SKM-1 (cell line): ENCODE data around the gene CCNT1.
"Not testable (repeated sequence)": the region's sequence is repeated elsewhere in the genome, so short reads cannot be mapped to it uniquely, and the experiment has no call there.

ENCODE experiments used
- DNase-seq: peaks from one replicate; lab custom pipeline; 2025; ENCODE audit not compliant: unreplicated experiment; lab: John Stamatoyannopoulos, UW

Gene CCNT1

DNA sequence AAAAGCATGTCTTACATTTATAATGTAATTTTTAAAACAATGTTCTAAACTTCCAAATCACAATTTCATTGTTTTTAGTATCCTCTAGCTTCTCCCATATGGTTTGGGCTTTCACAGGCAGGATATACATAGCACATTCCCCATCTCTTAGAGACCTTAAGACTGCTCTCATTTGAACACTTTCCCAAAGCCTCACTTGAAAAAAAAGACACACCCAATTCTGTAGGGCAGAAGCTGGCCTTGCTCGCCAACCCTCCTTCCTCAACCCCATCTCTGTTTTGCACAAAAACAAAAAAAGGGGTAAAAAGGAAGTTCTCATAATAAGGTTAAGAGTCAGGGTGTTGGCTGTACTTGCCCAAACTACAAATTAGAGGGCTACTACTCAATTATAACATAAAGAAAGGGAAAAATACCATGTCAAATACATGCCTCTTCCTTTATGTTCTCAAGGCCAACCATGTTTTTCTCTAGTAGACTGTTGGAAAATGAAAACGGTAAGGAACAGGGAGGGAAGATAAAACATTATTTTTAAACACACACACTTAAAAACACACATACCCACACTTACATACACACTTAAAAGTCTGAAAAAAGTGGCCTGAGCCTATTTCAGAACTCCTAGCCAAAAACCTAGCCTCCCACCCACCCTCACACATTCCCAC, 24.6 kb downstream of the CCNT1 start:
- no peak for DNase-seq

DNA sequence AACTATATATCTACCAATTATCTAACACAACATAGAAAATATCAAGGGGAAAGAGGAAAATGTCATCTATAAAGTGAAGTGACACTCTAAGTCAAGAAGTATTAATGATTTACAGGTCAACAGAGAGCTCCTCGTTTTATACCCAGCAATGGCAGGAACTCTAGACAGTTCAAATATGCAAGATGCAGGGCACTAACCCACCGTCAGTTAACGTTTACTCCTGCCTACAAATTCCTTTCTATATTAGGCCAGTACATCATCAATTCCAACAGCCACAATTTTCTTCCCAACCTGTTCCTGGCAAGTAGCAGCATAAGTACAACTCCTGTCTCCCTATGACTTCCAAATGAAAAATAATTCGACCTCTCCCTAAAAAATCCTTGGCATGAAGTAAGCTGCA, 25.5 kb downstream of the CCNT1 start:
- no peak for DNase-seq

DNA sequence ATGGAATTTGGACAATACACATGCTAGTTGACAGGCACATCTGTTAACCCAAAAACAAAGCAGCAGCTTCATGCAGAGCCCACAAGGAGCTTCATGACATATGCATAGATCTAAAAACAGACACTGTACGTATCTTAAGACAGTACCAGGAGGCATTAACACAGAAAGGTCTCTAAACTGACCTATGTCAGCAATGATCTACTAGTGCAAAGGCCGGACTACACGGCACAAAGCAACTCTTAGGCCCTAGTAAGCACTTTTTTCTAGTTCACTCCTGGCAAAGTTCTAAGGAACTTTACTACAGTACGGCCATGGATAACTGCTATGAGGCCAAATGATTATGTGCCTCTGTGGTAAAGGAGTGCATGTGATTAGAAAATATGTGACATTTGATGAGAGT, 26.1 kb downstream of the CCNT1 start:
- DNase-seq = no peak

DNA sequence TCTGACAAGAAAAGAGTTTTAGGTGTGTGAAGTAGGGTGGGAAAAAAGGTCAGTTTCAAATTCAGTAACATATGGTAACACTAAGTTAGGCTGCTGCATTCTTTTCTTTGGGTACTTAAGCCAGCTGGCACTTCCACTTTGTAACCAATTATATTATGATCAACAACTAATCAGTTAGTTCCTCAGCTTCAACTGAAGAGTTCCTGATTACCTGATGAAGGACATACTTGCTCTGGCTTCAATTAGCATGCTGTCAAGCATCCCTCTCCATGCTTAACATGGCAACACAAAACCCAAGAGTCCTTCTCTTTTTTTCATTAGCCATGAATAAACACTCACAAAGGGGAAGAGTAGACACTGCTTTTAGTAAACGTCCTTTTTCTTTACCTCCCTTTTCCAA, 27.7 kb downstream of the CCNT1 start:
- DNase-seq = no peak

DNA sequence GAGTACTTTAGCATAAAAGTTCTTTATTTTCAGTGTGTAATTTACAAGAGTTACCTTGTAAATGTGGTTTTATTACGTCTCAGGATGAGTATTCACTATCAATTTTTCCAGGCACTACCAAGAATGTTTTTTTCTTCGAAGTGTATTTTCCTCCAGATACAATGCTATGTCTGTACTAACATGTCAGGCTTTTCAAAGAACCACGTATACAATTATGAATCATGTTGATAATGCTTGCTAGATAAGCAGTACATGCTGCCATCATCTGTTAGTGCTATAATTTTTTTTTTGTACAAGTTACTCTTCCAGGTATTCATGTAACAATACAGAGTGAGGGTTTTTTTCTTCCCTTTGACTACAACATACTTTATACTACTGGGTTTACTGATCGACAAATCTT, 28.9 kb downstream of the CCNT1 start:
- no peak for DNase-seq

DNA sequence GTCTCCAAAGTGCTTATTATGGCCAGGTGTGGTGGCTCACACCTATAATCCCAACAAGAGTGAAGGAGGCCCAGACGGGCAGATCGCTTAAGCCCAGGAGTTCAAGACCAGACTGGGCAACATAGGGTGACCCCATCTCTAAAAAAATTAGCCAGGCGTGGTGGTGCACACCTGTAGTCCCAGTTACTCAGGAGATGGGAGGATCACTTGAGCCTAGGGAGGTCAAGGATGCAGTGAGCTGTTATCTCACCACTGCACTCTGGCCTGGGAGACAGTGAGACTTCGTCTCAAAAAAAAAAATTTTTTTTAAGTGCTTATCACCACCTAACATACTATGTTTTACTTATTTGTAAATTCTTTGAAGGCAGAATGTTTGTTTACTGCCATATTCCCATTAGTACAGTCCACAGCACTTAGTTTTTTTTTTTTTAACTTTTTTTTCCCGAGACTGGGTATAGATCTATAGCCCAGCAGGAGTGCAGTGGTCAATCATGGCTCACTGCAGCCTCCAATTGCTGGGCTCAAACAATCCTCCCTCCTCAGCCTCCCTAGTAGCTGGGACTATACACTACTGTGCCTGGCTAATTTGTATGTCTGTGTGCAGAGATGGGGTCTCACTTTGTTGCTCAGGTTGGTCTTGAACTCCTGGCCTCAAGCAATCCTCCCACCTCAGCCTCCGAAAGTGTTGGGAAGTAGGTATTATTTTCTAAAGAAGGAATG, 29.7 kb downstream of the CCNT1 start:
- DNase-seq = no peak

DNA sequence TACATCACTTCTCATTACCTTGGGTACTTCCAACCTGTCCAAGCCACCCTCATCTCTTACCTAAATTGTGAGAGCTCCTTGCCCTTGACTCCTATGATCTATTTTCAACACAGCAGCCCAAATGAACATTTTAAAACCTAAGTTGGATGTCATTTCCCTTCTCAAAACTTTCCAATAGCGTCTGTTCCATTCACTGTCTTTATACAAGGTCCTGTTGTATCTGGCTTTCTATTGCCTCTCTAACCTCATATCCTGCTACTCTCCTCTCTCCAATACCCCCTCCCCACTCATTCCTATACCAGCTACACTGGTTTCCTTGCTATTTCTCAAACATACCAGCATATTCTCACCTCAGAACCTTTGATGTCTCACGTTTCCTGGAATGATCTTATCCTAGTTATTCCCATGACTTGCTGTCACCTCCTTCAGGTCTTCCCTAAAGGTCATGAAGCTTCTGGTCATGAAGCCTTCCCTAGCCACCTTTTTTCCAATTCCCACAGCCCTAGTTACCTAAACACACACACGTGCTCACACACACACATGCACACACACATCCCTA, 30.4 kb downstream of the CCNT1 start:
- no peak for DNase-seq

DNA sequence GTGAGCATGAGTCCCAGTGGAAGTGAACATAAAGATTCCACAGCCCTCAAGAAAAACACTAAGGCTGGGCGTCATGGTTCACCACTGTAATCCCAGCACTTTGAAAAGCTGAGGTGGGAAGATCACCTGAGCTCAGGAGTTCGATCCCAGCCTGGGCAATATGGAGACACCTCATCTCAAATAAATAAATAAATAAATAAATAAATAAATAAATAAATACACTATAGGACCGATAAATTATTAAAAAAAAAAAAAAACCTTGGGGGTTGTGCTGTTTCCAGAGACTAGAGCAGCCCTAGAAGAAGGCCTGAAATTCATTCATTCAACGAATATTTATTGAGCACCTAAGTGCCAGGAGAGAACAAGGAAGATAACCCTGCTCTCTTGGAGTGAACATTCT, 33.0 kb downstream of the CCNT1 start:
- no peak for DNase-seq

DNA sequence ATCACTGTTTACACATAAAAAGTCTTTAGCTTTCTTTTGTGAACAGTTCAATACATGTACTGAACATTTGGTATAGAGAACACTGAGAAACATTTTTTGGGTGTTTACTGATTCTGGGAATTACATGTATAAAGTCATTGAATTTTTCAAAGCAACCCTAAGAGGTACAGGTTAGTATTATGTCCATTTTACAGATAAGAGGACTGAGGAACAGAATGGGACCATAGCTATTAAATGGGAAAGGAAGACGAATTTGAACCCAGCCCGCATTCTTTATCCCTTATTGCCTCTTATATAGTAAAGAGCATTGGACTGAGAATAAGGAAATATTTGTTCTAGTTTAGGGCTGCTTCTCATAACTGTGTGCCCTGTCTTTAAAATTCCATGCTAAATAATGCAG, 33.6 kb downstream of the CCNT1 start:
- DNase-seq = no peak

DNA sequence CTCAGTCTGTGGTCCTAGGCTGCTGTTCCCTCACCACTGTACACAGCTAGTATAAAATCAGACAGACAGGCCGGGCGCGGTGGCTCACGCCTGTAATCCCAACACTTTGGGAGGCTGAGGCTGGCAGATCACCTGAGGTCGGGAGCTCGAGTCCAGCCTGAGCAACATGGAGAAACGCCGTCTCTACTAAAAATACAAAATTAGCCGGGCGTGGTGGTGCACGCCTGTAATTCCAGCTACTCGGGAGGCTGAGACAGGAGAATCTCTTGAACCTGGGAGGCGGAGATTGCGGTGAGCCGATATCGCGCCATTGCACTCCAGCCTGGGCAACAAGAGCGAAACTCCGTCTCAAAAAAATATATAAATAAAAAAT, 34.0 kb downstream of the CCNT1 start:
- DNase-seq = not testable (repeated sequence)

DNA sequence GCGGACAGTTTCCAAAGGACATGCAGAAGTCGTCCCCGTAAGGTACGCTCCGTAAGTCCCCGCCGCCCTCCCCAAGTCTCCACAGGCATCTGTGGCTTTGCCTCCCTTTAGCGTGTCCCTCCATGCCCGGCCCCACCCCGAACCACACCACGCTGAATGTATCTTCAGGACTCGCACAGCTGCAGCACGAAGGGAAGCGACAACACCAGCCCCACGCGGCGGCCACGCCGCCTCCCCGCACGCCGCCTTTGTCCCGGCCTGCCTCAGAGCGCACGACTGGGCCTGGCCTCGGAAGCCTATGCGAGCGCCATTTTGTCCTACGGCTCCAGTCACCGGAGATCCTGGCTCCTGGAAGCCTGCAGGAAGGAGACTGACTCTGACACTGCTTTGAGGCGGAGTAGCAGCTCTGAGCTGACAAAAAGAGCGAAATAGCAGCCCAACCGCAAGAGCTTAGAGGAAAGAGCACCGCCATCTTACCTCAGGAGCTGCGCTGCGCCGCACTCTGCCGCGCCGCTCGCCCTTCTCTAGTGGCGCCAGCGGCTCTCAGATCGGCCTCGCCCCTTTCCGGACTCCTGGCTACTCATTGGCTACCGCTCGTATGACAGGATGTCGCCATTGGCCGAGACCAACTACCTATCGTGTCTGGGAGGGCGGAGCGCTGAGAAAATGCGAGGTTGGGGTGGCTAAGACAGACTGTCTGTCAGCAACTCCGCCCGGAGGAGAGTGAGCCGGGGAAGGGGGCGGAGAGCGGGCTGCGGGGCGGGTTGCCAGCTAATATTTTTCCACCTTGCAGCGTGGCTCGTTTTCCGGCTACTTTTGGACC, 34.6 kb downstream of the CCNT1 start, which contains the start of gene KANSL2:
KANSL2 (minus strand) TSS at position 529 of the 823 bp plus-strand sequence. CDS start 606 bp downstream, outside the sequence.
- peak; percentile 71 for DNase-seq

DNA sequence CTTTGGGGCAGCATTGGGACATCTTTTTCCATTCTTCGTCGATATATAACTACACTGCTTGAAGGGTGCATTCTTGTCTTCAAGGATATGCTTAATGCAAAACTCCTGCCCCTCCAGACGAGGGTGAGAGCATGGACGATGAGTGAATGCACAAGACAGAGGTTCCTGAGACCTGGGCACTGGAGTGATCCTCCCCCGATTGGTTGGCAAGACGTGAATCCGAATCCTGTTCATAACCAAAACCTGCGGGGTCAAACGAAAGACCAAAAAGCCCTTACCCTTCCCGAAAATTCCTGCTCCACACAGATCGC, 35.2 kb downstream of the CCNT1 start:
- no peak for DNase-seq

DNA sequence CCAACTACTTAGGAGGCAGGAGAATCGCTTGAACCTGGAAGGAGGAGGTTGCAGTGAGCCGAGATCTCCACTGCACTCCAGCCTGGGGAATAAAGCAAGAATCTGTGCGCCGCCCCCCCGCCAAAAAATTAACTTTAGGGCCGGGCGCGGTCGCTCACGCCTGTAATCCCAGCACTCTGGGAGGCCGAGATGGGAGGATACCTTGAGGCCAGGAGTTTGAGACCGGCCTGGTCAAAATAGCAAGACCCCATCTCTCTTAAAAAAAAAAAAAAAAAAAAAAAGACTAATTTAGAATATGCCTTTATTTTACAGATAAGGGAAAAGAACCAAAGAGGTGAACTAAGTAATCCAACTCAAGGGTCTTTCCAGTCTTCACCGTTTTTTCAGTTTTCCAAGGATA, 35.6 kb downstream of the CCNT1 start:
- no peak for DNase-seq

DNA sequence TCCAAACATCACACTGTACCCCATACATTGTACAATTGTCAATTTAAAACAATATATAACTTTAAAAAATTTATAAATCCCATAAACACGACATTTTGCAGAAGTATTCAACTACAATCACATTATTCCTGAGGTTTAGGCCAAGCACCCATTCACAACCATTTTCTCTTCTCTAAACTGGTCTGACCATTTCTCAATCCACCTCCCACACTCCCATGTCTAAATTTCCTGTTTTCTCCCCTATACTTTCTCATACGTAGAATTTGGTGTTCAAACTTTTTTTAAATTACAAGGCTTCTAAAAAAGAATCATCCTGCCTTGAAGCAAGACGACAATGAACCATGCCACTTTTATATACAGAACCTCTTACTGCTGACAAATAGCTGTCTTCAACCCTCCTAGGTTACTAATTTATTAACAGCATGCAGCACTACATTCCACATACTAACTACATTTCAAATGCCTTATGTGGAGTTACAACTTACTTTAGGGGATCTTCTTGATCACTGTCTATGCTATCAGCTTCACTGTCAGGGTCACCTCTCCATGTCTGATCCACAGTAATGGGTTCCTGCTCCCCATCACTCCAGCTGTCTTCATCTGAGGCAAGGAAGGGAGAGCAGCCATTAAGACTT, 37.8 kb downstream of the CCNT1 start:
- DNase-seq = no peak

DNA sequence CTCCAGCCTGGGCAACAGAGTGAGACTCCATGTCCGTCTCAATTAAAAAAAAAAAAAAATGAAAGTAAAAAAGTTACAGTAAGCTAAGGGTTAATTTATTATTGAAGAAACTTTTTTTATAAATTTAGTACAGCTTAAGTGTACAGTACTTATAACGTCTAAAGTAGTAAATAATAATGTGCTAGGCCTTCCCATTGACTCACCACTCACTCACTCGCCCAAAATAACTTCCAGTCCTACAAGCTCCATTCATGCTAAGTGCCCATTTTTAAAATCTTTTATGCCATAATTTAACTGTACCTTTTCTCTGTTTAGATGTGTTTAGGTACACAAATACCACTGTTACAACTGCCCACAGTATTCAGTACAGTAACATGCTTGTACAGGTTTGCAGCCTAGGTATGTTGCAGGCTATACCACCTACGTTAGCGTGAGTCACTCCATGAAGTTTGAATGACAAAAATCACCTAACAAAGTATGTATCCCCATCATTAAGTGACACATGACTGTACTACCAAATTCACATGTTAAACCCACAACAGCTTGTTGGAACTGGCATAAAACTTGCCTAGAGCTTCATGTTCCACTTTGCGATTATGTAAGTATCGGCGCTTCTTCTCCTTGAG, 45.2 kb downstream of the CCNT1 start:
- no peak for DNase-seq

DNA sequence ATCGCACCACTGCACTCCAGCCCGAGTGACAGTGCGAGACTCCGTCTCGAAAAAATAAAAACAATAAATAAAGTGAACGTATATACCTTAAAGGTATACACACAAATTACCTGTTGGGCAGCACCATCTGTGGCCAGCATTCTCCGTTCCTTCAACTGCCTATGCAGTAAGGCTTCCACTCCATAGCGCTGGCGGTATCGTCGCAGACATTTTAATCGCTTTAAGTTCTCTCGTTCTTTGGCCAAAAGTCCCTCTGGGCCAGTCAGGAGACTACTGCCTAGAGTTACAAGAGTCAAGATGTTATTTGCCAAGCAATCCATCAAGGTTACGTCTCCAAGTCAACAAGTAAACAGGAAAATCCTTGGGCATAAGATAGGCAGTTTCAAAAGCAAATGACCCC, 47.5 kb downstream of the CCNT1 start:
- no peak for DNase-seq

DNA sequence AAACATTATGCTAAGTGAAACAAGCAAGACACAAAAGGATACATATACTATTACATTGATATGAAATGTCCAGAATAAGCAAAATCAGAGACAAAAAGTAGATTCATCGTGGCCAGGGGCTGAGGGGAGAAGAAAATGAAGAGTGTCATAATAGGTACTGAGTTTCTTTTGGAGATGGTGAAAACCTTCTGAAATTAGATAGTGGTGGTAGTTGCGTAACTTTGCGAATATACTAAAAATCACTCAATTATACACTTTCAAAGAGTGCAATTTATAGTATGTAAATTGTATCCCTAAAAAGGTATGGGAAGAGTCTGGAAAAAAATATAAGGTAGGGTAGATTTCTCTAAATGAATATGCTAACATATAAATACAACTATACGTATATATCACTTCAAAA, 56.6 kb downstream of the CCNT1 start:
- no peak for DNase-seq

DNA sequence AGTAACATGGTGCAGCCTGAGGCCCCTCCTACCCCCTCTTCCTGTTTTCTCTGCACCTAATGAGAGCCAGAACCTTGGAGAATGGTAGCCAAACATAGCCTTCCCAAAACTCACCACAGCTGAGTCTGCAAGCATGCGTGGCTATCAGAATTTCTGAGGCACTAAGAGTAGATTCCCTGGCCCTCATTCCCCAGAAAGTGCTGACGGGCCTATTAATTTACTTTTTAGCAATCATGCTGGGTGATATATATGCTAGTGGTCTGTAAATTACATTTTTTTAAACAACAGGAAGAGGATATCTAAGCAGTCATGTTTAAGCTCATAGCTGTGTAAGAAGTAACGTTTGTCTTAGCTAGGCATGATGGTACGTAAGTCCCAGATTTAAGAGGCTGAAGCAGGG, 64.8 kb downstream of the CCNT1 start:
- DNase-seq = no peak

DNA sequence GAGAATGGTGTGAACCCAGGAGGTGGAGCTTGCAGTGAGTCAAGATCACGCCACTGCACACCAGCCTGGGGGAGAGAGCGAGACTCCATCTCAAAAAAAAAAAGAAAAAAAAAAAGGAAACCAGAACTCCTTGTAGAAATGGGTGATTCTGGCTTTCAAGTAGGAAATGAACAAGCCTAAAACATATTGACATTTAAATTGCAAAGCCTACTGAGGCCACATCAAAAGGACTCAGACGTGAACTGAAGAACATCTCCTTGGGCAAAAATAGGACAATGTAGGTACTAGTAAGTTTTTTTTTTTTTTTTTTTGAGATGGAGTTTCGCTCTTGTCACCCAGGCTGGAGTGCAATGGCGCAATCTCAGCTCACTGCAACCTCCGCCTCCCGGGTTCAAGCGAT, 71.2 kb downstream of the CCNT1 start:
- DNase-seq = not testable (repeated sequence)

DNA sequence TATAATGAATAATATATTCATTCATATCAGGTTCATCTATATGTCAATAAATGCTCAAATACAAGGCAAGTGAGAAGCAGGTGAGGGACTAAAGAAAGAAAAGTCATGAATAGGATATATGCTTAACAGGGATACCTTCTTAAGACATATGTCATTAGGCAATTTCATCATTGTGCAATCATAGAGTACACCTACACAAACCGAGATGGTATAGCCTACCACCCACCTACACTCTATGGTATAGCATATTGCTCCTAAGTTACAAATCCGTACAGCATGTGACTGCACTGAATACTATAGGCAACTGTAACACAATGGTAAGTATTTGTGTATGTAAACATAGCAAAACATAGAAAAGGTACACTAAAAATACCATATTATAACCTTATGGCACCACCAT, 73.5 kb downstream of the CCNT1 start:
- no peak for DNase-seq
